Endothelial cell (in vitro differentiated cells): ENCODE results near the gene NR2E1. TPM values are rescaled to one million over a fixed set of nuclear protein-coding genes. Genes with fewer than 3 reads are reported as not detected.

Experiments
- DNase-seq: peaks from one replicate; pipeline ENCODE4 v3.0.0; 2021; ENCODE audit warnings: low spot score
- H3K27ac Mint-ChIP-seq: one replicate; pipeline ENCODE4 v1.8.0; 2021; ENCODE audit warnings: mixed read lengths, inconsistent platforms; ENCODE audit not compliant: unreplicated experiment
- H3K27me3 Mint-ChIP-seq: one replicate; pipeline ENCODE4 v1.8.0; 2021; ENCODE audit warnings: mild to moderate bottlenecking, moderate library complexity, mixed read lengths, inconsistent platforms; ENCODE audit not compliant: unreplicated experiment
- H3K36me3 Mint-ChIP-seq: one replicate; pipeline ENCODE4 v1.8.0; 2021; ENCODE audit warnings: mild to moderate bottlenecking, low read depth, mixed read lengths, inconsistent platforms; ENCODE audit not compliant: unreplicated experiment
- H3K4me1 Mint-ChIP-seq: one replicate; pipeline ENCODE4 v1.8.0; 2021; ENCODE audit warnings: mild to moderate bottlenecking, mixed read lengths, inconsistent platforms; ENCODE audit not compliant: unreplicated experiment
- H3K4me3 Mint-ChIP-seq: one replicate; pipeline ENCODE4 v1.8.0; 2021; ENCODE audit warnings: mild to moderate bottlenecking, mixed read lengths, inconsistent platforms; ENCODE audit not compliant: unreplicated experiment
- H3K9me3 Mint-ChIP-seq: one replicate; pipeline ENCODE4 v1.8.0; 2021; ENCODE audit warnings: mixed read lengths, inconsistent platforms; ENCODE audit not compliant: unreplicated experiment
- total RNA-seq: library from RNA; stranded (reverse); fragmentation: NEBNext Ultra II Directional; extraction: Animal tissue kit (Norgen Biotek cat#: 25700); gene quantifications from one replicate; pipeline ENCODE4 v1.2.1, GENCODE V29; 2021; ENCODE audit not compliant: unreplicated experiment
- TF ChIP-seq, protein P1 (sequence below): fragments of 200-600 bp; sonication (generic); IDR thresholded peaks from one replicate; pipeline ENCODE4 v1.5.0; 2021; ENCODE audit warnings: antibody characterized with exemption; ENCODE audit not compliant: unreplicated experiment

NR2E1 gene
- total RNA-seq, 1 donor from 2014 or later = not detected

GRCh38 chr6:108123481-108123929 is 42.3 kb upstream of the NR2E1 start:
- no peak overlapping the region for H3K27ac Mint-ChIP-seq
- peaks cover 22% of the 10 kb centered on the region for H3K27me3 Mint-ChIP-seq
- H3K9me3 Mint-ChIP-seq = no peaks in the 10 kb centered on the region
- H3K4me1 Mint-ChIP-seq = peaks cover 28% of the 10 kb centered on the region
- no peak for DNase-seq
- TF ChIP-seq, protein P1, sequence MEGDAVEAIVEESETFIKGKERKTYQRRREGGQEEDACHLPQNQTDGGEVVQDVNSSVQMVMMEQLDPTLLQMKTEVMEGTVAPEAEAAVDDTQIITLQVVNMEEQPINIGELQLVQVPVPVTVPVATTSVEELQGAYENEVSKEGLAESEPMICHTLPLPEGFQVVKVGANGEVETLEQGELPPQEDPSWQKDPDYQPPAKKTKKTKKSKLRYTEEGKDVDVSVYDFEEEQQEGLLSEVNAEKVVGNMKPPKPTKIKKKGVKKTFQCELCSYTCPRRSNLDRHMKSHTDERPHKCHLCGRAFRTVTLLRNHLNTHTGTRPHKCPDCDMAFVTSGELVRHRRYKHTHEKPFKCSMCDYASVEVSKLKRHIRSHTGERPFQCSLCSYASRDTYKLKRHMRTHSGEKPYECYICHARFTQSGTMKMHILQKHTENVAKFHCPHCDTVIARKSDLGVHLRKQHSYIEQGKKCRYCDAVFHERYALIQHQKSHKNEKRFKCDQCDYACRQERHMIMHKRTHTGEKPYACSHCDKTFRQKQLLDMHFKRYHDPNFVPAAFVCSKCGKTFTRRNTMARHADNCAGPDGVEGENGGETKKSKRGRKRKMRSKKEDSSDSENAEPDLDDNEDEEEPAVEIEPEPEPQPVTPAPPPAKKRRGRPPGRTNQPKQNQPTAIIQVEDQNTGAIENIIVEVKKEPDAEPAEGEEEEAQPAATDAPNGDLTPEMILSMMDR = no peak
- H3K4me3 Mint-ChIP-seq = no peak overlapping the region
- no peaks in the 10 kb centered on the region for H3K36me3 Mint-ChIP-seq

DNA sequence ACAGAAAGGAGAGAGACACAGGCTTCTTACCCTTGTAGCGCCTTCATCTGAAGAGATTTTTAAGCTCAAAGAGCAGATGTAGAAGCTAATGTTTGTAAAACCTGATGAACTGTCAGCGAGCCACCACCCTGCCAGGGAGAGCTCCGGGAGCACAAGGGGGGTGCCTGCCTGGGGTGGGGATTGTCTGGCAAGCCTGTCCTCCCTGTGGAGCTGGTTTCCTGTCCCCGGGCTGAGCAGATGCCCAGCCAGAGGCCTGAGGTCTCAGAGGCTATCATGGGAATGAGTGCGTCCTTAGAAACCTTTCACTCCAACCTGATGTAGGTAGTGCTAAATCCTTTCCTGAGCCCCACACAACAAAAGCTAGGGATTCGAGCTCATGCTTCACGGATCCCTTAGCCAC is 41.9 kb upstream of the NR2E1 start:
- no peak for DNase-seq
- TF ChIP-seq, protein P1 = no peak
- Mint-ChIP-seq H3K36me3 (no peaks in the 10 kb centered on the region), H3K27ac (no peak overlapping the region), H3K4me1 (peaks cover 24% of the 10 kb centered on the region), H3K9me3 (no peaks in the 10 kb centered on the region), H3K4me3 (no peak overlapping the region), H3K27me3 (peaks cover 18% of the 10 kb centered on the region)

DNA sequence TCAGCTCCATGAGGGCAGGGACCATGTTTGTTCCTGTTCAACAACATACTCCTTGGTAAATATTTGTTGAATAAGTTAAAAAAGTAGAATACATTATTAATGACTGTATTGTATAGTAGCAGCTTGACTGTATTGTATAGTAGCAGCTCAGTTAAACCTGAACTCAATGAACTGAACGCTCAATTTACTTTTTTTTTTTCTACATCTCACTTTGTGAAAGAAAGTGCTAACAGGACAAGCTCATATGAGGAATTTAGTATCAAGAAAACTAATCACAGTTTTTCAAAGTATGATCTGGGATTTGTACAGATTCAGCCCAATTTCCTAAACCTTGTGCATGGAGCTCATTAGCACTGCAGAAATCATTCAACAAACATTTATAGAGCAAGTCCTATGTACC is 38.8 kb upstream of the NR2E1 start:
- TF ChIP-seq, protein P1 = no peak
- H3K4me3 Mint-ChIP-seq = no peak overlapping the region
- H3K27ac Mint-ChIP-seq = no peak overlapping the region
- no peak for DNase-seq
- H3K36me3 Mint-ChIP-seq = no peaks in the 10 kb centered on the region
- H3K4me1 Mint-ChIP-seq = peaks cover 22% of the 10 kb centered on the region
- H3K27me3 Mint-ChIP-seq = peaks cover 5% of the 10 kb centered on the region
- no peaks in the 10 kb centered on the region for H3K9me3 Mint-ChIP-seq

DNA sequence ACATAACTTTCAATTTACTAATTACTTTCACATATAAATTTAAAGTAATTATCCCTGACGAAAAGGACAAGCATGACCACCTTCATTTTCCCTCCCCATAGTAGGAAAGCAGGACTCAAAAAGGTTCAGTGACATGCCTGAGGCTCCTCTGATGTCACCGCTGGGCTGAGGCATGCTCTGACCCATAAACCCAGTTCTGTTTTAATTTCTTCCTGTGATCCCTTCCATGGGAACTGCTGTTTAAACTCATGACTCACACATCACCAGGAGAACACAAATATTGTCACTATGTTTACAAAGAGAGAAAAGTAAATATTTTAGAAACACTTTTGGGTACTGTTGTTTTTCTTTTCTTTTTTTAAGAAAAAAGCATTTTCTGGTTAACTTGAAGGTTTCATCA is 38.0 kb upstream of the NR2E1 start:
- DNase-seq = no peak
- H3K27ac Mint-ChIP-seq = no peak overlapping the region
- H3K9me3 Mint-ChIP-seq = no peaks in the 10 kb centered on the region
- no peaks in the 10 kb centered on the region for H3K36me3 Mint-ChIP-seq
- TF ChIP-seq, protein P1 = no peak
- no peak overlapping the region for H3K4me3 Mint-ChIP-seq
- peaks cover 22% of the 10 kb centered on the region for H3K4me1 Mint-ChIP-seq
- peaks cover 11% of the 10 kb centered on the region for H3K27me3 Mint-ChIP-seq

GRCh38 chr6:108130262-108130661 is 35.6 kb upstream of the NR2E1 start:
- TF ChIP-seq, protein P1 = no peak
- Mint-ChIP-seq H3K27me3 (peaks cover 14% of the 10 kb centered on the region), H3K4me3 (peak overlapping the region; percentile 40), H3K36me3 (no peaks in the 10 kb centered on the region), H3K4me1 (peaks cover 18% of the 10 kb centered on the region), H3K27ac (no peak overlapping the region), H3K9me3 (no peaks in the 10 kb centered on the region)
- DNase-seq = no peak
